NCI-H146 treated with DMSO at 0.1 percent for 48 hours (cell line): ENCODE measurements around the gene PFKFB4.

Experiments
- DNase-seq: peaks from one replicate; lab custom pipeline; 2025; ENCODE audit not compliant: unreplicated experiment; lab: John Stamatoyannopoulos, UW

Gene PFKFB4

GRCh38 chr3:48556796-48557626, at the start of gene PFKFB4:
Gene PFKFB4, minus strand, starts transcription at chr3:48556803. Its CDS starts 26 bp downstream, at chr3:48556777.
- peak; percentile 92 for DNase-seq

- no peak for DNase-seq
These were observed 45.0 kb upstream of the PFKFB4 start for GRCh38 chr3:48601622-48601994.

- no peak for DNase-seq
These were observed 44.4 kb upstream of the PFKFB4 start for GRCh38 chr3:48600711-48601621.

GRCh38 chr3:48599509-48600285, 43.1 kb upstream of the PFKFB4 start:
- no peak for DNase-seq

- DNase-seq: no peak
These were observed 42.5 kb upstream of the PFKFB4 start for GRCh38 chr3:48599077-48599501.

GRCh38 chr3:48598323-48599076, 41.9 kb upstream of the PFKFB4 start:
- no peak for DNase-seq

GRCh38 chr3:48597408-48597800, 40.8 kb upstream of the PFKFB4 start:
- no peak for DNase-seq

- no peak for DNase-seq
These were observed 40.2 kb upstream of the PFKFB4 start for GRCh38 chr3:48596676-48597407.

GRCh38 chr3:48596157-48596556, 39.6 kb upstream of the PFKFB4 start:
- DNase-seq: no peak

GRCh38 chr3:48595526-48596121, 39.0 kb upstream of the PFKFB4 start:
- DNase-seq: no peak

- DNase-seq: no peak
These were observed 38.5 kb upstream of the PFKFB4 start, which contains the start of gene COL7A1 for GRCh38 chr3:48595075-48595525. Gene COL7A1, minus strand, starts transcription at chr3:48595329. Its CDS starts 170 bp downstream, at chr3:48595159.

GRCh38 chr3:48594417-48595049, 37.9 kb upstream of the PFKFB4 start:
- DNase-seq: no peak

GRCh38 chr3:48593337-48593736, 36.7 kb upstream of the PFKFB4 start:
- DNase-seq: no peak

GRCh38 chr3:48592519-48593087, 36.0 kb upstream of the PFKFB4 start:
- no peak for DNase-seq

- no peak for DNase-seq
These were observed 35.4 kb upstream of the PFKFB4 start for GRCh38 chr3:48591886-48592518.

- no peak for DNase-seq
These were observed 34.8 kb upstream of the PFKFB4 start for GRCh38 chr3:48591436-48591835.

- no peak for DNase-seq
These were observed 31.6 kb upstream of the PFKFB4 start for GRCh38 chr3:48588230-48588629.

GRCh38 chr3:48587686-48588085, 31.1 kb upstream of the PFKFB4 start:
- DNase-seq: no peak
